ENCODE data around the gene BRD4.

GRCh38 chr19:15234431-15235130 is 97.8 kb downstream of the BRD4 start:
- TF ChIP-seq EZH2 (IDR thresholded peaks at IDR 0.05) (no peak), POLR2AphosphoS5 (IDR thresholded peaks at IDR 0.05; ENCODE audit: borderline replicate concordance, low read depth, low read length) (no peak), FOXP2 (optimal IDR thresholded peaks at IDR 0.05; ENCODE audit: control extremely low read depth, extremely low read length, insufficient read depth) (no peak)
